Tongue (tissue), 2 donors: ENCODE data around the gene SRGAP3. TPM values are rescaled to one million over a fixed set of nuclear protein-coding genes. Genes with fewer than 3 reads are reported as not detected.
A peak's percentile ranks its signal among the peaks of the same experiment; 100 is the strongest.
"Not testable (repeated sequence)": the region's sequence is repeated elsewhere in the genome, so short reads cannot be mapped to it uniquely, and the experiment has no call there.

Source experiments
- DNase-seq: peaks from one replicate; pipeline ENCODE4 v3.0.0-alpha.2; 2015
- total RNA-seq: library from RNA; depleted of rRNA; stranded (reverse); fragments of >200 nt; gene quantifications from one replicate; pipeline ENCODE4 v1.2.3, GENCODE V29; 2014

The SRGAP3 gene
- total RNA-seq, 1 donor from 2014 or later: 19.7 TPM

DNA sequence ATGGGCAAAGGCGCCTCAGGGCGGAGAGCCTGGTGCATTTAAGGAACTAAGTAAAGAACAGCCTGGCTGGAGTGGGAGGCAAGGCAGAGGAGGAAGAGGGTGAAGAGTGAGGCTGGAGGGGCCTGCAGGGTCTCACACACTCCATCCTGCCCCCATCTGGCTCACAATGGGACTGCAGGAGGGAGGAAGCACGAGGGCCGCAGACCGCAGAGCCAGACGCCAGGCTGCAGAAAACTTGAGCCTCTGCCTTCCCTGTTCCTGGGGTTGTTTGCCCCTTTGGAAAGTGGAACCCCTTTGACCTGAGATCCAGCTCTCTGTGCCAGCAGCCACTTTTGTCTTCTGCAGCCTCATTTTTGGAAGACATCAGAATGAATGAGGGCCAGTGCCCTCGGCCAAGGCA is 138.0 kb downstream of the SRGAP3 start:
- no peak for DNase-seq

DNA sequence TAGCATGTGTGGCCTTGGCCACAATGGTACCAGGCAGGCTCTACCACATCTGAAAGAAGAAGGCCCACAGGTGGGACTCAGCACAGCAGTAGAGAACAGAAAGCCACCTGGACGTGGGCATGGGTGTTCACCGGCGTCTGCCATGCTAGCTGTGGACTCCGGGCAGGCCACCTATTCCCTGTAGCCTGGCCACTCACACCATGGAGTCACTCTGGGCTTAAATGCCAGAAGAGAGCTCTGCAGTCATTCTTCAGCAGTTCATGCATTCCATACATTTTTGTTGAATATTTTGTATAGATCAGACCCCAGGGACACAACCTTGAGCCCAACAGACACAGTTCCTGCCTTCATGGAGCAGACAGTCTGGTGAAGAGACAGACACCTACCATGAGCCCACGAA is 138.6 kb downstream of the SRGAP3 start:
- DNase-seq: no peak

DNA sequence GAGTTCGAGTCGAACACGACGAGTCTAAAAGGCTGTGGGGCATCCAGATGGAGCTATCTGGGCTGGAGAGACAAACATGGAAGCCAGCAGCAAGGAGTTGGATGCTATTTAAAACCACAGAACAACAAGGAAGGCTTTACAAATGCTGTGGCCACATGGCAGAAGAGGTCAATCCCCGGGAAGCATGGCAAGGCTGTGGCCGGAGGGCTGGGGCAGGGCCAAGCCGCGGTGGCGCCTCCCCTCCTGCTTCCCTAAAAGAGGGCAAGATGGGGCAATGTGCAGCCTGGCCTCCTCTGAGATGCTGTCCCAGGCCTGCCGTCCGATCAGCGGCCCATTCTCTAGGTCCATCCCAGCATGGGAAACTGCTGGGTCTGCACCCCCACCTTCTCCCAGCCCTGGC is 139.1 kb downstream of the SRGAP3 start:
- no peak for DNase-seq

DNA sequence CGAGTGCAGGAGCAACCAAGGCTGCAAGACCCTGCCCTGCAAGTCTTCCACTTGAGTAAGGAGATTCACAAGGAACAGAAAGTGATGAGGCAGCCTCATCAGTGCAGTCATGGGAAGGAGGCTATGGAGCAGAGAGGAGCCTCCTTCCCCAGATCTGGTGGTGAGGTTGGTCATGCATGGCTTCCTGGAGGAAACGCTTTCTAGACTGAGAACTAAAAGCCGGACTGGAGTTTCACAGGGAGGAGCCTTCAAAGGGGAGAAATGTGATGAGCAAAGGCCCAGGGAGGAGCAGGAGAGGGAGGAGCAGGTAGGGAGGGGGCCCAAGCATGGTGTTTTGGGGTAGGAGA is 139.9 kb downstream of the SRGAP3 start:
- DNase-seq: no peak

DNA sequence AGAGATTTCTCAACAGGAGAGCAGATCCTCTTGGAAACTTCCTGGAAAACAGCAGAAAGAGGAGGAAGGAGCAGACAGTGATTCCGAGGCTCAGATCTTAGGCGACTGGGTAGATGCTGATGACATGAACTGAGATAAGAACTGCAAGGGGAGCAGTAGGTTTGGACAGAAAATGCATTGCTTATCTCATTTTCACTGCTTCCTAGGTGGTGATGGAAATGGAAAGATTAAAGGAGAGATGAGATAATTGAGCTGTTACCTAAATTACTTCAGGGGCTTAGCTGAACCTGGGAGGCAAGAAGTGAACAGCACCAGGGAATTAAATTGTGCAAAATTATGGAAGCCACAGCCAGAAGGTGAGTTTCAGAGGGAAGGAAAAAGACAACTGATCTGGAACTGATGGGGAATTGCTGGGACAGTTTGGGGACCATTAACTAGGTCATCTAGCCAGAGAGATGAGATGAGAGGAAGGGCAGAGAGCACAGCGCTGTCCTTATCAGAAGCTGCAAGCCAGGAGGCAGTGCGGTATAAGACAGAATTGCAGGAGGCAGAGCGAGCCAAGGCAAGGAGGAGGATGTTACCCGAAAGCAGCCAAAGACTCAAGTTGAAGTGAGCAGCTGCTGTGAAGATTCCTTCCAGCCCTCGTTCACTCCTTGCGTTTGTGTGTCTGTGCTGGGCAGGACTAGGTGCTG is 140.4 kb downstream of the SRGAP3 start:
- no peak for DNase-seq

DNA sequence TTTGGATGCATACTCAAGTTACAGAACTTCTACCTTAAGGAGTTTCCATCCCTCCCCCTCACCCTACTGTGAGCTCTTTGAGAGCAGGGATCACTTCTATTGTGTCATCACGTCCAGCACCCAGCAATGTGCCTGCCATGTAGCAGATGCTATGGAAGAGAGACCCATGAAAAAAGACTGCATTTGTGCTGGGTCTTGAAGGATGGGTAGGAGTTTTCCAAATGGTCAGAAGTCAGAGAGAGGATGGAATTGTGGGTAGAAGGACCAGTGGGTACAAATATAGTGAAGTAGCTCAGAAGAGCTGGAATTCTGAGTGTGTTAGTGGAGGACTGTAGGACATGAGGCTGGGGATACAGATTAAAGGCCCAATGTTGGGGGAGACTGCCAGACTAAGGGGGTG is 141.7 kb downstream of the SRGAP3 start:
- DNase-seq: no peak

DNA sequence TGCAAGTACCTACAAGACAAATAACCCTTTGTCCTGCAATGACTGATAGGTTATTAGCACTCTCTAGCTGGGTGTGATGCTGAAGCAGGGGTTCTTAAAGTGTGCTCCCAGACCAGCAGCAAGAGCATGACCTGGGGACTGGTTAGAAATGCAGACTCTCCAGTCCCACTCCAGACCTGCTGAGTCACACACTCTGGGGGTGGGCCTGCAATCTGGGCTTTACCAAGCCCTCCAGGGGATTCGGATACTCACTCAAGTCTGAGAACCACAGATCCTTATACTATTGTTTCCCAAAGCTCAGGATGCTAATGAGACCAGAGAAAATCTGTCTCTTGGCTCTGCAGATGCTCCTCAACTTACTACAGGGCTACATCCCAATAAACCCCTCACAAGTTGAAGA is 144.0 kb downstream of the SRGAP3 start:
- no peak for DNase-seq

DNA sequence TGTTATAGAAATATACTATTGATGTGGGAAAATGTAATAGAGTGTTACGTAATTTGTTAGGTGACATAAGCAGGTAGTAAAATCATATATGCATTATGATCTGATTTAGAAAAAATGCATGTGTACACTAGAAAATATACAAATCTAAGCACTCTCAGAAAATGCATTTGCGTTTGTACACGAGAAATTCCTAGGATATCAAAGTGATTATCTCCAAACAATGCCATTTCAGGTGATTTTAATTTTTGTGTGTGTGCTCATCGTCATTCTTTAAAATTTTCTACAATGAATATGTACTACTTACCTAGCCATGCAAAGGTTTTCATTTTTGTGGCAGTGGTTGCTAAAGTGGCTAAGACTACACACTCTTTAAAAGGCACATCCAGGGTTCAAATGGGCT is 145.3 kb downstream of the SRGAP3 start:
- no peak for DNase-seq

DNA sequence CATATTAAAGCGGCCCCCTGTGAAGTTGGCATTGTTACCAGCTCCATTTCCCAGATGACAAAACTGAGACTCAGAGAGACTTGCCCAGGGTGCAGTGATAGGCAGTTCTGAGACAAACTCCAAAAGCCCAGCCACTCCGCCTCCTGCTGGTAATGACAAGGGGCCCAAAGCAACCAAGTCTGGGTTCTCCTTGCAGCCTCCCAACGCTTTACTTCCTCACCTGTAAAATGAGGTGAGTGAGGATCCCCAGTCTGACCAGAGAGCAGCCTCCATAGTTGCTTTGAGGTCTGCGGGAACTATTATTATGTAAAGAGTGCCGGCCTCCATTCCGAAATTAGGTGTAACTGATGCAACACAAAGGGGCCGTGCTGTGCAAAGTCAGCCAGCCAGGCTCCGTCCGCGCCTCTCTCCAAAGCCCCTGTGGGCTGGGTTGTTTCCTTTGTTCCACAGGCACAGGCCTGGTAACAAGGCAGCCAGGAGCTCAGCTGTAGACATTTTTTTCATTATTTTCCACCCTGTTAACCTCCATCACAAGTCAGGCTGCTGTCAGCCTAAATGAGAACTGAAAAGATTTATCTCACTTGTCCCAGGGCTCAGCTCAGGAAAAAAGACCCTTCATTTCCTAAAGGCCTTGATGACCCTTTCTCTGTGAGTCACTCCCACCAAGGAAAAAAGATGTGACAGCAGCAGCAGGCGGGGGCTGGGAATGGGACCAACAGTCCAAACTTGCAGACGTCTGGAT is 147.0 kb downstream of the SRGAP3 start:
- DNase-seq: peak; percentile 75

DNA sequence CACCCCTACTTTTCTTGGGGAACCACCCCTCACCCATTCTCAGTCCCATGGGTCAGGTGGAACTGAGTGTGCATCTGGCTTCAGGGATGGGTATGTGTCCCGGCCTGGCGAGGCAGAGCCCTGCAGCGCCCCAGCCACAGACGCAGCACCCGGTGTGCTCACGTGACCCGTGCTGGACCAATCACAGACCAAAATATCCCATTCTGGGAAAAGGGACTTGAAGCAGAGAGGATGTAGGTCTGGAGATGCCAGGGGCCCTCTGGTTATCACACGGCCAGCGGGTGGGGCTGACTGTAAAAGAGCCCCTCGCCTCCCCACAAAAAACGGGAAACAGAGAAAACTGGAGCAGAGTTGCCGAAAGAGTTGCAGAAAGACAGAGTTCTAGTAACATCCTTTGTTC is 148.2 kb downstream of the SRGAP3 start:
- no peak for DNase-seq

DNA sequence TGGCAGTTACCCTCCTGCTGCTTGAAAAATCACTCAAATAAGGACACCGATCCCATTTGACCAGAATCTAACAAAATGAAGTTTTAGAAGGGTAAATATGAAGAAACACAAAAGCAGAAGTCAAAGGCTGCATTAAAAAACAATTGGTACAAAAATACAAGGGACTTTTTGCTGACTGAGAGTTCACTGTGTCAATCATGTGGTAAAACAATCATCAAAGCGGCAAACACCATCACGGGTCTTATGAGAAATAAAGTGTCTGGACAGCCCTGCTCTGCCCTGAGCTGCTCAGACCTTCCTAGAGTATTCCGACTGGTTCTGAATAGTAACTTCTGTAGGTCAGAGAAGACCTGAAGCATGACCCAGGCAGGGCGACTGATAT is 148.9 kb downstream of the SRGAP3 start:
- no peak for DNase-seq

DNA sequence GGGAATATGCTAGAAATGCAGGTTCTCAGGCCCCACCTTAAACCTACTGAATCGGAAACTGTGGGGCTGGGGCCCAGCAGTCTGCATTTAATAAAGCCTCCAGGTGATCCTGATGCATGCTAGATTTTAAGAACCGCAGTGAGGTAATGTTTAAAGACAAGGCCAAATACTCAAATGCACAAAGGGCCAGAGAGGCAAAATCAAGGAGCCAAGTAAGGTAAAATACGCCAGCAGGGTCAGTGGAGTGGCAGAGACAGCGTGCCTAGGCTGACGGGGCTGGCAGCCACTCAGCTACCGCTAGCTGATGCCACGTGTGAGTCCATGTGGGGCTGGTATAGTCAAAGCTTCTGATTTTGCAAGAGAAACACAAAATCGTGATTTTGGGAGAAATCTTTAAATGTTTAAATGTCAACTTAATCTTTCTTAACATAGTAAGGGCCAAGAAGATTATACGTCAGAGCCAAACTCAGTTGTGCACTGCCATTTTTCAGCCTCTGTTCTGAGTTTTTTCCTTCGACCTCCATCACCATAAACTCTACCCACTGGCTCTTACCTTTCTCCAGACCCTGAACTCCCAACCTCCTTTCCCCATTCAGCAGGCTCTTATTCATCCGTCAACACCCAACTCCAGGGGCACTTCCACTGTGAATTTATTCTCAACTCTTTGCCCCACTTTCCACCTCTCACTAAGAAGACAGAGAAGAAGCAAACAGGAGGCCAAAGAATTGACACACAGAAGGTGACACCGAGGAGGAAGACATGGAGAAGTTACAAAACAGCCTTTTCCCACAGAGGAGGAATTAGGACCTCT is 149.5 kb downstream of the SRGAP3 start:
- no peak for DNase-seq

DNA sequence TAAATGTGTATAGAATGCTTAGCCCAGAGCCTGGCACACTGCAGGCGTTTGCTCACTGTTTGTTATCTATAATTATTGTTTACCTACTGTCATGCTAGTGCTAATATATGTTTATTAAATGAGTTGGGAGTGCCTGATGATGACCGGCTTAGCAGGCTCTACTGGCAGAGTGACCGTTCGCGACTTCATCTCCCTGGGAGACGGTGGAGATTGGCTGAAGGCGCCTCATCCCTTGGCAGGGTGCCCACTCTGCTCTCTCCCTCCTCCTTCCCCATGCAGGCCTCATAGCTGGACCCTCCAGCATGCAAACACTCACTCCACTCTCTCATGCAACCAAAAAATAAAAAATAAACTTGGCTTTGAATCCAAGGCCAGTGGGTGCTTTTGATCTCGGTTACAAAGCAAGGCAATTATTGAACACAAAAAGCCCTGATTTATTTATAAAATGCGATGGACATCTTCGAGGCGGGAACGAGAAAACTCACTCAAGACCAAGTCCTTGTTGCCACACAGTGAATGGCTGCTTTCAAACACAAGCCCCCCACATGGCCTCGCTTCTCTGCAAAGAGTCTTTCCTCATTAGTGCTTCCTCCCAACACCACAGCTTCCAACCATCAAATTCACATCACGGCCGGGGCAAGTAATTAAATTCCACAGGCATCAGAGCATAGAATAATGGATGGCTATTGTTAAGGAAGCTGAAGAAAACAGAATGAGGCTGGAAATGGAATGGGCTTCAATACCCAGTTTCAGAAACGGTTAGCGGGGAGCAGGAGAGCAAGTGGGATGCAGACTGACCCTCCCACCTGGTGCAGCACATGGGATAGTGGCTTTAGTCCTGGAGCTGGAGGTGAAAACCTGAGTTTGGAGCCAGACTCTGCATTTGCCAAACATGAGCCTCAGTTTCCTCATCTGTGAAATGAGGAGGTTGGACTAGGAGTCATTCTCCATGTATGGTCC is 150.4 kb downstream of the SRGAP3 start:
- DNase-seq: peak; percentile 73

DNA sequence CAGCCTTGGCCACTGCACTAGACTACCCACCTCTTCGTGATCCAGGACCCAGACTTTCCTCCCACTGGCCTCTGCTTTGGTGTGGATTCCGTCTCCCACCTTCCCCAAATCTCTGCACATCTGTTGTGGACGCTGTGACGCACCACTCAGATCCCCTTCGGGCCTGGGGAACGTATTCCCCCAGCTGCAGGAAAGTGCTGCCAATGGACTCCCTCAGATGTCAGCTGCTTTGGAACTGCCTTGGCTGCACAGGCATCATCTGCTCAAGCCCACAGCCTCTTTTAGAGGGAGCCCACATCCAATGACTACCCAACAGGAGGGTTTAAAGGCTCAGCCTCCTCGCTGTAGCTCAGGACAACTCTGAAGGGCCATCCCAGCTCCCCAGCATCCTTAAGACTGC is 152.0 kb downstream of the SRGAP3 start:
- DNase-seq: no peak

DNA sequence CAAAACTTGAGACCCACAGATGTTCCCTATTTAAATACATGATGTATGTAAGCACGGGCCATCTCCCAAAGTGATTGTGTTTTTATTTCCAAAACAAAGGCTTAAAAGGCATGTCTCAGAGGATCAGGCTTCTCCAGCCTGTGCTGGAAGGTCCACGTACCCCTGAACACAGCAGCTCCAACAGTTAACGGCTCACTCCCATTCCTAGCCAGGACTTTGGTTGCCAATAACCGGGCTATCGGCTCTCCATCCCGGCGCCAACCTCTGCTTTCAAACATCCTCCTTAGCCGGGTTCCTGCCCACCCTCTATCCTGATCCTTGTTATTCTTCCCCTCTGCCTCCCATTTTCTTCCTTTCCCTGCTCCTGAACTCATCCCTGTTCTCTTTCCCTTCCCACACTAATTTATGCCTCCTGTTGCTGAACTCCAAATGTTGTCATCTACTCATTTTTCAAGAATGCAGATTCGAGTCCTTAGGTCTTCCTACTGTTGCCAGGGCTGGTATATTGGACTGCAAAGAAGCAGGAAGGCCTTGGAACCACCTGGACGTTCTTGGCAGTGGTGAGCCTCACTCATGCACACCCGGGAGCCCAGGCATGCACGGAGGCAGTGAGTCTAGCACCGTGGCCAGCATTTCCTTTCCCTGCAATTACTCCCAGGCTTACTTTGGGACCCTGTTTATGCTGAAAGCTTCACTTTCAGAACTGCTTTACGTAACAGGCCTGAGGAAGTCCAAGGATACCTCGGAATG is 157.8 kb downstream of the SRGAP3 start:
- peak; percentile 77 for DNase-seq

DNA sequence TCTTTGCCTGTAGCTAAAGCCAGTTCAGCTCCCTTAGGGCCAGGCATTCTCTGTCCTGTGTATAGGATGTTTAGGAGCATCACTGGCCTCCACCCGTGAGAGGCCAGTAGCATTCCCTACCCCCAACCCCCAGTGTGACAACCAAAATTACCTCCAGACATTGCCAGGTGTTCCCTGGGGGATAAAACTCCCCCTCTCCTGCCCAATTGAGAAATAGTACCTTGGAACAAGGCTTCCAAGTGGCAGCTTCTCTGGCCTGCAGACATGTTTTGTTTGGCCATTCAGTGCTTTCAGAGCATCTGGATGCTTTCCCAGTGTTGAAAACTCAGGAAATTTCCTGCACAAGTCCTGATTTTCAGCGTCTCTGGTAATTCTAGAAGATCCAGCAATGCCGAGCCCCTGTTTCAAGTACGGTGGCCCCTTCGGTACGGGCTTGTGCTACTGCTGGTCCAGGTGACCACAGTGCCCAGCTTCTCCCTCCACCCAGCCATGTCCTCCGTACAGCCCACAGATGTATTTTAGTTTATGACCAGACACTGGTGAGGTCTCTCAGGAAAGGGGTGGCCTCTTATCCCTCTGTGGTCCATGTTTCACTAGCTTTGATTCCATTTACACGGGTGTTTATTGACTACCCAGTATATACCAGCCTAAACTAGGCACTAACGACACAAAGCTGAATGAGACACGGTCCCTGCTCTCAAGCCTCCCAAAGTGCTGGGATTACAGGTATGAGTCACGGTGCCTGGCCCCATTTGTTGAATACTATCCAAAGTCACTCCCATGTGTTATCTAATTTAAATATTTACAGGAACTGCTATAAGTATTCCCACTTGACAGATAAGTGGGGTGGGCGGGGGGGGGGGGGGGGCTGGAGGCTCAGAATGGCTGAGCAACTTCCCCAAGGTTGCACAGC is 160.7 kb downstream of the SRGAP3 start:
- DNase-seq: peak; percentile 67

DNA sequence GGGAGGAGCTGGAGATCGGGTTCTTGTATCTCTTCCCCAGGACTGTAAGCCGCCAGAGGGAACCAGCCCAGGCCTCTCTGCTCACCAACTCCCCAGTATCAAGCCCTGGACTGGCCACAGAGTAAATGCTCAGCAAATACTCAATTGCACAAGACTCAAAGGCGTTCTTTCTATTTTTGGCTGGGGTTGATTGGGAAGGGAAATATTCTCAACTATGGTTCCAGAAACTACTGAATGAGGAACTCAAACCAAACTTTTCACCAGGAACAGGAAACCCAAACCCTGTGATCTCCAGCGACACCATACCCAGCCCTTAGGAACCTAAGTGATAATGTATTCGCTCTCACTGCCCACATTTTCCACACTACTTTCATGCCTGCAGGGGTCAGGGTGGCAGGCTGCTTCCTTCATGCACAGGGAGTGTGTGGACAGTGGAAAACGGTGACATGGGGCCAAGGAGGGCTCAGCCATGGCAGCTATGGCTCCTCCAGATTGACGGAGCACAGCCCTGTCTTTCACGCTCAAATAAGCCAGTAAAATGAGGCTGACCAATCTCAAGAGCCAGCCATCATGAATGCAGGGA is 161.5 kb downstream of the SRGAP3 start:
- DNase-seq: no peak

DNA sequence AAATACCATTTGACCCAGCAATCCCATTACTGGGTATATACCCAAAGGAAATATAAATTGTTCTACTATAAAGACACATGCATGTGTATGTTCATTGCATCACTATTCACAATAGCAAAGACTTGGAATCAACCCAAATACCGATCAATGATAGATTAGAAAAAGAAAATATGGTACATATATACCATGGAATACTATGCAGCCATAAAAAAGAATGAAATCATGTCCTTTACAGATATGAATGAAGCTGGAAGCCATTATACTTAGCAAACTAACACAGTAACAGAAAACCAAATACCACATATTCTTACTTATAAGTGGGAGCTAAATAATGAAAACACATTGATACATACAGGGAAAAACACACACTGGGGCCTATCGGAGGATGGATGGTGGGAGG is 164.0 kb downstream of the SRGAP3 start:
- DNase-seq: not testable (repeated sequence)

DNA sequence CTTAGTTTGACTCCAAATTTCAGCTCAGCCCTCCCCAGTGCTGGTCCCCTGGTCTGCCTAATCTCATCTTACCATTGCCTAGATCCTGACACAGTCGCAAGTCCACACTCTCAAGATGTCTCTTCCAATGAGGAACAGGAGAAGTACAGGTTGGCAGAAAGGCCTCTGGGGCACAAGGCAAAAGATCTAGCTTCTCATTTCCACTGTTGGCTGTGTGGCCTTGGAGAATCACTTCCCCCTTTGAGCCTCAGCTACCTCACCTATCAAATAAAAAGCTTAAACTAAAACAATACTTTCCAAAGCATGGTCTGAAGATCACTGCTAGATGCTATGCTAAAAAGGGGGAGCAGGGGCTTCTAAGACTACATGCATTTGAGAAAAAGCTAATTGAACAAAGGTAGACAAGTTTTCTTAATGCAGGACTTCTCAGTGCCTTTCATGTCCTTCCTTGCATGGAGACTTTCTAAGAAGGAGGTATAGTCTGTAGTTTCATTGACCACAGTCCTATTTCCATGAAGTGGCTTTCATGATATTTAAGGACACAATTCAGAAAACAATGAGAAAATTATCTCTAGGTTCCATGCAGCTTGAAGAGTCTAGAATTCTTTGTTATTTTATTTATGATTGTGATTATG is 168.1 kb downstream of the SRGAP3 start:
- DNase-seq: no peak
